CD4-positive, alpha-beta T cell treated with Interleukin-4 for 1 hour (primary cell): ENCODE measurements around the gene EEF1AKMT2.

ENCODE experiments used
- DNase-seq, 2 donors: peaks; one replicate each; pipeline ENCODE4 v3.0.0-alpha.2; 2020 to 2022

Gene EEF1AKMT2

DNA sequence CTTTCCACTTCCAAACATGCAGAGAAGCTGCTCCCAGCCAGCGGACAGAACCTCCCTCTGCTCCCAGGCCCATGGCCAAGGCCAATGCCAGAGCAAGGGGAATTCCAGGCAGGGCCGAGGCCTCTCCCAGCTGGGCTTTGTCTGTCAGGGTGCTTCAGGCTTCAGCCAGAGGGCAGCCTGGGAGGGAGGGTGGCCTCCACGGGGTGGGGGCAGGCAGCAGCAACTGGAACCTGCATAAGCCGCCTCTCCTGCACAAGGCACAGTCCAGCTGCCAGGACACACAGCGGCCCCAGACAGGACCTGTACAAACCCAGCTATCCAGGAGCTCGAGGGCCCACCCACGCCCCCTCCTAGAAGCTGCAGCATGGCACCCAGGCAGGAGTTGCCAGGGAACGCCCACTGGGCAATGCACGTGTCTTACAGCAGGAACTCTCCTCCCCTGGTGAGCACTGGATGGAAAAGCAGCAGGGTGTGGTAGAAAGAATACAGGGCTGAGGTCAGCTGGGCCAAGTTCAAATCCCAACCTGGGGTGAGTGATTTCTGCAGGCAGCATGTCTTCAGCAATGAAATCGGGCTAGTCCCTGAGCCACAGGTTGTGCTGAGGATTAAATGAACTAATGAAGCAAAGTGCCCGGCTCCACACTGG, 55.1 kb downstream of the EEF1AKMT2 start:
- DNase-seq, result no peak

DNA sequence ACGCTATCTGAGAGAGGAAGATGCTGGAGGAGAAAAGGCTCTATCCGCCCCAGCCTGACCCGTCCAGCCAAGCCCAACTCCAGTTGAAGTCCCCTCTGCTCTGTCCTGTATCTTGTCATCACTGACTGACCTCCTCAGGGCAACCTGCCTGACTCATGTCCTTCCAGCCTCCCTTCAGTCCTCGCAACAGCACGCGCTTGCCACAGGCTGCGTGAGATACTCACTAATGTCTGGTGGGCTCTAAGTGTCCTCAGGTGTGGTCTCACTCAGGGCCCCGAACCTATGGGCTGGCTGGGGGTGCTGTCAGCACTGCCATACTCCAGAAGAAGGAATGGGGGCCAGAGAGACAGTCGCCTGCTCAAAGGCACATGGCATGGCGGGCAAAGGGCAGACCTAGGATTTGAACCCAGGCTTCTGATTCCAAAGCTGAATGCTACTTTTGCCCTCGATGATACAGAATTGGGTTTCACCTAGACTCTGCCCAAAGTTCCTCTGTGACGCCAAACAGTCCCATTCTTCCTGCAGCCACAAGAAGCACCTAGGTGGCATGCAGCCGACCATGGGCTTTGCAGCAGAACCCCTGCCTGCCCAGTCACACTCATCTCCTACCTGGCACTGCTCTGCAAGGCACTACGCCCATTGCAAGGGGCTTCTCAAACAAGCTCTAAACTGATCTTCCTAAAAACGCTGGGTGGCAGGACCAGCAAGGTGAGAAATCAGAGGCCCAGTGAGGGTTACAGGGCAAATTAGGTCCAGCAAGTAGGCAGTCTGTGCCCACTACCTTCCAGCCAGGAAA, 56.0 kb downstream of the EEF1AKMT2 start:
- no peak for DNase-seq

DNA sequence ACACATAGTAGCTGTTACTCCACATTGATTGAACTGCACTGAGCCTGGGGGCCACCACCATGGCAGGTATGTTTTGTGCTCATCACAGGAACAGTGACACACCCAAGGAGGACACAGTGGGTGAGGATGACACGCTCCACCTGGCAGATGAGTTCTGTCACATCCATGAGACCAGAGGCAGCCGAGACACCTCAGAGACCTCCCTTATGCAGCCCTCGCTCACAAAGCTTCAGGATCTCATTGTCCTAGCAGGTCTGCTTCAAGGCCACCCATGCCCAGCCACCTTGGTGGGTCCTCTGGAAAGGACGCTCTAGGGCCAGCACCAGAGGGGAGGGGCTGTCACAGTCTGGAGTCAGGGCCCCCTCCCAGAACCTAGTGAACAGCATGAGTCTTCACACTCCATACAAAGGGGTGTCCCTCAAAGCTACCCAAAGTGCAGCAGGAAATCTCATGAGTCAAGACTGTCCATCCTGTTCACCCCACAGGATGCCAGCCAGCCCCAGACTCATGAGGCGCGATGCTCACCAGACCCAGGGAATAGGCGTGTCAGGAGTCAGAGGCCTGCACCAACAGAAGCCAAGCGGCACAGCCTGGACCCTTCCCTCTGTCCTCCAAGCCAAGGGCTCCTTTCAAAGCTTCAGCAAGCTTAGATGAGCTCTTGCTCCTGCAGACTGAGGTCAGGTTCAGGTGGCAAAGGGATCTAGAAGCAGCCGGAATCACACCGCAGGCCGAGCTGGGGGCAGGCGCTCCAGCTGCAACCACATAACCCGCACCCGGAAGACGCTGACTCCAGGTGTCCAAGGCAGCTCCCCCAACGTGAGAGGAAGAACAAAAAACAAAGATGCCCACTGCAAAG, 57.1 kb downstream of the EEF1AKMT2 start:
- DNase-seq, result peak in 1 of 2 donors; percentile 34

DNA sequence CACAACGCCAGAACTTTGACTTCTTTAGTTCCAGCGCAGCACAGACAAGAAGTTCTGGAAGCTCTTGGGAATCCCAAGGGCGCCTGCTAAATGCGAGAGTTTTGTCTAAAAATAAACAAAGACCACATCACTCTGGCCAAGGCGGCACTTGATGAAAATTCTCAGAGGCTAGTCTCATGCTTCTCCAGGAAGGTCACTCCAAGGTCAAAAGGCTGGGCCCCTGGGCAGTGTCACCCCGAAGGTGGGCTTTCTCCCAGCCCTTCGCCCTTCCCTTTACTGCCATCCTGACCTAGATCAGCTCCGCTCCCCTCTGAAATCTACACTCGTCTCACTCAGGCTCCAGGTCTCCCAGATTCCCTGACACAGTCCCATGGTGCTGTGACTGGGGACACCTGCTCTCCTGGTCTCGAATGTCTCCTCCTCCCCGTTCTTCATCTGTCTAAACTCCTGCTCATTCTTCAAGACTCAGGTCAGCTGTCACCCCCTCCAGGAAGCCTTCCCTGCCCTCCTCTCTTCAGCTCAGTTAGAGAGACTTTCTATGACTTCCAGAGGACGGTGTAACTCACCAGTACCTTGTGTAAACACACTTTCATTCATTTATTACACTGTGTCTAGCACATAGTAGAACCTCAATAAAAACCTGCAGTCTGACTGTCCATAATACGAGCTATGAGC, 58.0 kb downstream of the EEF1AKMT2 start:
- DNase-seq, result no peak

DNA sequence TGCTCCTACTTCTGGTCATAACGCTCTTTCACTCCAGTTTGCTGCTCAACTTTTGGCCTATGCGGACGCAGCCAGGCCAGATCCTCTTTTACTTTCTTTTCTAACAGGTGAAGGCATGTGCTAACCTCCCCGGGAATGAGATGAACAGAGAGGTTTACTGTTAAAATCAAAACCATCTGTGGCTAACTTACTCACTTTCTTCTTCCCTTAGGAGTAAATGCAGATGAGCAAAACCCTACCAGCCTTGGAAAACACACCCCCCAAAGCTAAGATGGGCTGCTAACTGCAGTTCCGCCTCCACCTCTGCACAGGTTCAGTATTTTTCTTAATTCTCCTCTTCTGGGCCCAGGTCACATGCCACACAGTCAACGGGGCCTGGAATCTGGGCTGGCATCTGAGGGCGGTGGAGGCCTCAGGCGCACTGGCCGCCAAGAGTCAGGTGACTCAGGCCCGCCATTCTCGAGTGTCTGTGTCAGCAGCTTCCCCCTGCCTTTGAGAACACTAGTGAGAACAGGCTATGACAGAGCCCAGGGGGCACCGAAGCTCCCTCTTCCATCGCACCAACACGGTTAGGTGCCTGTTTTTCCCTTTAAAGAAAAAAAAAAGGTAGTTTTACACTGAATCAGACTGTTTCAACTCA, 58.6 kb downstream of the EEF1AKMT2 start:
- peak in 1 of 2 donors; percentile 57 for DNase-seq

DNA sequence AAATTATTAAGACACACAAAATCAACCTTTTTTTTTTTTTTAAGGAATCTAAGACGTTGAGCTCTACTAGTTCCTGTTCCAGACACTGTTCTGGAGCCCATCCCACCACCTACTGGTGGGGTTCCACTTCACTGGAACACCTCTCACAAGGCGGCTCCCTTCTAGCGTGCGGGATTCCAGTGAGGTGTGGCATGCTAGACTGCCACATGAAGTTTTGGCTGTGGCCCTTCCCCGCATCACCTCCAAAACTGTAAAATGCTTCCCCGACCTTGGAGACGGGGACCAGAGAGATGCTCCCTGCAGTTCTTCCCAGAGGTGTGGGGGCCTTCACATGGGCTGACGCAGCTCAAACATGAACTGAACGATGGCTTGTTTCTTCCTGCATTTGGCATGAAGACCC, 60.1 kb downstream of the EEF1AKMT2 start:
- DNase-seq, result no peak

DNA sequence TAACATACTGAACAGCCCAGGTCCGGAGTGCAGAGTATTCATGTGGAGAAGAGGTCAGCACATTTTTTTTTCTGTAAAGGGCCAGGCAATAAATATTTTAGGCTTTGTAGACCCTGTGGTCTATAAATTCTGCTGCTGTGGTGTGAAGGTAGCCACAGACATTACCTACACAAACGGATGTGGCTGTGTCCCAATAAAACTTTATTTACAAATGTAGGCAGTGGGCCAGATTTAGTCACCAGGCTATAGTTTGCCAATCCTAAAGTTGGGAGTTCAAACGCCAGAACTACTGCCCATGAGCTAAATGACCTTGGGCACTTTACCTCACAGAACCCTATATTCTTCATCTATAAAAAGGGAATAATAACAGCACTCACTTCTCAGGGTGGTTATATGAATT, 60.9 kb downstream of the EEF1AKMT2 start:
- no peak for DNase-seq

DNA sequence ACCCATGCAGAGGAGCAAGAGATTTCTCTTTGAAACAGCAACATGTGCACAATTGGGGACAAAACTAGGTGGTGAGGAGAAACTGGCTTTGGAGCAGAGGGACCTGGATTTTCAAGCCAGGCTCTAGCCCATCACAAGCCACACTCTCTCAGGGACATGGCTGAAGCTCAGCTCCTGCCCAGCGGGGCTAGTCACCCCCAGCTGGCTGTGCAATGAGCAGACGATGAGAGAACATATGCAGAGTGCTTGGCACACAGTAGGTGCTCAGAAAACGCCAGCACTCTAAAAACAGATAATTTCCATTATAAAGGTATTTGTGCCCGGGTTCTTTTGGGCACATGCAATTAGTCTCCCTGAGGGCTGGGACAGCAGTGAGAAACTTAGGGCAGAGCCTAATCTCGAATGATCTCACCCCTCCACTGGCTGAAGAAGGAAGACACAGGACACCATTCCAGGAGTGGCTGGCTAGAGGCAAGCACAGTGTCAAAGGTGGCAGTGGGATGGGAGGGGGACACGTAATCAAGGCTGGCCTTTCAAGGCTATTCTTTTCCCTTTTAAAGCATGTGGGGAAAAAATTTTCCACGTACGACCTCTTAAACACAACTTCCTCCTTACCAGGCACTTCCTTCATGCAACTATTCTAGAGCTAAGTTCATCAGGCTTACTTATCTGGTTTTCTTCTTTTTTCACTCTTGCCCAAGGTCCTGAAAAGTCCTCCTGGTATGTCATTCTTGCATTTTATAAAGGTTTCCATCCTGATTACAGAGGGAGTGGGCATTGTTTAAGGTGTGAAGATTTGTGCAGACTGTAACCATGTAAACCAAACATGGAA, 62.6 kb downstream of the EEF1AKMT2 start:
- no peak for DNase-seq

DNA sequence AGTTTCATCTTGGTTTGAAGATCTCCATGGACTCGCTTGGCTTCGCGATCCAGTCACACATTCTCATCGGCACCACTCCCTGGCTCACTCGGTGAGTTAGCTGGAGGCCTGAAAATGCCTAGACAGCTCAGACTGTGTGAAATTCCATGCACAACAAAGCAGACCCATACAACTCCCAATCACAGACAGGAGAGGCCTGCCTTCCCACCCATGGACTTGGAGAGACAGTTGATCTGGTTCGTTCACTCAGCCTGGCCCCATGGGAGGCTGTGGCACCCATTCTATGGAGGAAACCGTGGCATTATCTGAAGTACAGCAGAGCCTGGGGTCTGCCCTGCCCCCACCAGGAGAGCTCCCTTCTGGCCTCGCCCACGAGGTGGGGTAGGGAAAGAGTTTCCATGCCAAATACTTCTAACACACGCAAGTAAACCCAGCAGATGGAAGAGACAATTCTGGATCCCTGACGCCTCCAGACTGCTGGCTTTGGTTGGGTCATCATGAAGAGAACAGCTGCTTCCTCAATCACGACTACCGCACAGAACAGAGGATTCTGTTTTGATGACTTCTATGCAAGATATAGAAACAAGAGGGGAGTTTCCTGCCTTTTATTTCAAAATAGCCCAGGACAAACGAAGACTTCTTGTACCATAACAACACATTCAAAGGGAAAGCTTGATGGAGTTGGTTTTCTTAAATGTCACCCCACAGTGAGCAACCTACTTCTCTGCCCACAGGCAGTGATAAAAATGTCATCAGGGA, 63.4 kb downstream of the EEF1AKMT2 start:
- peak in 1 of 2 donors; percentile 41 for DNase-seq

DNA sequence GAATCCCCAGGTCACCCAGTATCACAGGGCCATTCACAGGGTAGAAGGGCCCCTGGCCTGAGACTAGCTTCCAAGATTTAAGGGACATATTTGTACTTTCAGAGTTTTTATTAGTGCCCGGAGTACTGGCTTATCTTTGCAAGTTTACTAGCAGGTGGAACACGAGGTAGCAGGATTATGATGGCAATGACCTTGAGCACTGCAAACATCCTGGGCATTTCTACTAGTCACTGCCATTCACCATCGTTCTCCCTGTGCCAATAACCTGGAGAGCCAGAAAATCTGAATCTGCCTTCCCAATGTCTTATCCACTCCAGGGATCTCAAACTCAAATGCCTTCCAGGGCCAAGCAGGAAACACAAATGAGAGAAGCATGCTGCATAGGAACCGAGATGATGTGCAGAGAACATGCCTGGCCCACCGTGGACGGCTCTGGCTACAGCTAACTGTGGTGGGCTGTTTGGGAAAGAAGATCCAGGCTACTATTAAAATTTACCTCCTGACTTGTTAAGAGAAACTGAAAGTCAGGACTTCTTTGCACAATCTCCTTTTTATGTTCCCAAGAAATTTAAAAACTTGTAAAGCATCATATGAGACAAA, 64.2 kb downstream of the EEF1AKMT2 start:
- DNase-seq, result no peak

DNA sequence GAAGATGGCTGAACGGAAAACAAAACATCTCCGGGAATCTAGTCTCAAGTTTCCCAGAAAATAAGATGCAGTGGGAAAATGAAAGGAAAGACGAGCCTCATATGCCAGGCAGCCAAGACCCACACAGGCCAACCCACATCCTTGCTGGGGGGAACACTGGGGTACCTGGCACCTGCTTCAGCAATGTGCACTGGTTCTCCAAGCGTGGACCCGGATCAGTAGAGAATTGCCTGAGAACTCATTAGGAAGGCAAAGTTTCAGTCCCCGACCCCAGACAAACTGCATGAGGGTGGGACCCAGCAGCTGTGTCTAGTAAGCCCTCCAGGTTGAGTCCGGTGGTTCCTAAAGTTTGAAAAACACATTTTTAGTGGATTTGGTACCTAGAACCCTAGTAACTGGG, 65.9 kb downstream of the EEF1AKMT2 start:
- no peak for DNase-seq

DNA sequence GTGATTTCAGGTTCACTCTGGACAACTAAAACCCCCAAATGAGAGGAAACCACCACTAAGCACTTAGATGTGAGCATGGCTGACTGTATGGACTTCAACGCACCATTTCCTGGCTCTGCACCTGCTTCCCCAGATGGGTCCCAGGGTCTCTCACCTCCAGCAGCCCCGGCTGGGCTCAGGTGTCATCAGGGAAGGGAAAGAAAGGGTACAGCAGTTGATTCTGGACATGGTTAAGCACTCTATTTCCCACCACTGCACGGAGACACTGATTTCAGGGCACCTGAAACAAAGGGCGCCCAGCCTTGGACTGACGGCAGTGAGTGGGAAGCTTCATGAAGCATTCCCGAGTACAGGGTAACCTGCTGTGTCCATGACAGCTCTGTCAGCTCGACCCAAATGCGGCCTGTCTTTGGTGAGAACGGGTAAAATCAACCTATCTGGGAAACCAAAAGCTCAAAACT, 66.5 kb downstream of the EEF1AKMT2 start:
- DNase-seq, result no peak

DNA sequence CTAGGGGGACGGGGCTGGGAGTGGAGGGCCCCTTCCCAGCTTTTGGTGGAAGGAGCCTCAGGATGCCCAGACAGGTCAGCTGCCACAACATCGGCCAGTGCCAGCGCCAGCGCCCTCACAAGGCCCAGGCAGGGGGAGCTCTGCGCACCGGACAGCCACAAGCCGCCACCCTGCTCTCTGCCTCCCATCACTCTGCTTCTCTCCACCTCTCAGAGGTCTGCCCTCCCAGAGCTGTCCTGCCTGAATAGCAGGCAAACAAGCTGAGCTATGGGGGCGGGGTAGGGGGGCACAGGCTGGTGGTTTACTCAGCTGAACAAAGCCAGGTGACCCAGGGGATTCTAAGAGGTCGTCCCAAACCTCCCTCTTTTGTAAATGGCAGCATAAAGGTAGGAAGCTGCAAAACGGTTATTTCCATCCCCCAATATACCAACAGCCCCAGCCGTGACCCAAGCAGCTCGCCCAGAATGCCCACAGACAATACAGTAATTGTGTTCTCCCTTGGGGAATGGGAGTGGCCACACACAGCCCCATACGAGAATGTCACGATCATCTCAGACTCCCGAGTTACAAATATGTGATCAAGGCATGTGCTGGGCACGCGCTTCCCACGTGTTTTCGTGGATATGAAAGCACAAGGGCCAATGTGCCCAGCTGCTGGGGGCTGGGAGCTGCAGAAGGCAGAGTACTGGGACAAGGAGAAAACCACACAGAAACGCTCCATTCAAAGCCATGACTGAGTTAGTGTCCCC, 67.2 kb downstream of the EEF1AKMT2 start:
- DNase-seq, result peak in 1 of 2 donors; percentile 13

DNA sequence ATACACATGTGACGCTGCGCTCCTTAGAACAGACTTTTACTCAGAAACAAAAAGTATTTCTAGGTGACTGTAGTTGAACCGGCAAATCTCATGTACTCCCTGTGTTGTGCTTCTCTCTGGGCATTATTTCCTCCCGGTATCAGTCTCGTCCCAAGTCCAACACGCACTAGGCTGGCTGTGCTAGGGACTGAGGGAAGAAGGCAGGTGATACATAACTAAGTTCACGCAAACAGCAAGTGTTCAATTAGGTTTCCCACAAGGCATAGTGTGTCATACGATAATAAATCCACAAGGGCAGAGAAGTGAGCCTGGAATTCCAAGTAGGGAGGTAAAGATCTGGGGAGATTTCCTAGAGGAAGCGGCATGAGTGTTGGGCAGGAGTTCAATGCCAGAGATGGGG, 67.9 kb downstream of the EEF1AKMT2 start:
- no peak for DNase-seq

DNA sequence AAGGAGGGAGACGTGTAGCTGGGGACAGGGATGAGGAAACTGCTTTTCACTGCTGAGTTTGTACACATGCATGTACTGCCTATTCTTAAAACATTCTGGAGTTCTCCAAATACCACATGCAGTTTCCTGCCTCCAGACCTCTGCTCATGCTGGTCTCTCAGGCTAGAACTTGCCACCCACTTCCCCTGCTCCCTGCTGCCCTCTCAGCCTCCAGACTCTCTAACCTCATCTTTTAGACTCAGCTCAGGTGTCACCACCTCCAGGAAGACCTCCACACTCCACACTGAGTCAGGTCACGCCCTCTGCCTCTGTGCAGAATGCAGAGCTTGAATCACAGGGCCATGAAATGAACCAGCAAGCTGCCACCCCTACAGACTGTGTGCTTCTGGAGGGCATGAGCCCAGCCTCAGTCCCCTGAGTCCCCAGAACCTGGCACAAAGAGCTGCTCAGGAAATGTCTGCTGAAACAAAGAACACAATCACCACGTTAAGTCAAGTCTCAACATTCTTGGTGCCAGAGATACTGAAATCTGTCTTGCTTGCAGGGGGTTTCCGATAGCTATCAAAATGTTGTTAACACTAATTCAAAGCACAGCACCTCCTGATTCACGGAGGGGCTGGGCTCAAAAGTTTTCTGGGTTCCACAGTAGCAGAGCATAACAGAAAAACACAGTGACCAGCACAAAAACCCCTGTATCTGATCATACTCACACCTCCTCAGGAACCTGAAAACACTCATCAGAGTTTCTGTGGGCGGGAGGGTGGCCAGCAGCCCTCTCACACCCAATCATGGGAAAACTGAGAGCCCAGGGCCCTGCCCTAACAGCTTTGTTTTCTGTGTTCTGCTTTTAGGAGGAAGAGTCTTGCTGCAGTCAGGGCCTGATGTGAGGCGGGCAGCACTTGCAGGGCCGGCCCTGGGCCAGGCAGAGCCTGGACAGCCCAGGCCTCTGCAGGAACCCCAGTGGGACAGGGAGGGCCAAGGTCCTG, 68.6 kb downstream of the EEF1AKMT2 start:
- DNase-seq, result peak; percentile 58 to 75

DNA sequence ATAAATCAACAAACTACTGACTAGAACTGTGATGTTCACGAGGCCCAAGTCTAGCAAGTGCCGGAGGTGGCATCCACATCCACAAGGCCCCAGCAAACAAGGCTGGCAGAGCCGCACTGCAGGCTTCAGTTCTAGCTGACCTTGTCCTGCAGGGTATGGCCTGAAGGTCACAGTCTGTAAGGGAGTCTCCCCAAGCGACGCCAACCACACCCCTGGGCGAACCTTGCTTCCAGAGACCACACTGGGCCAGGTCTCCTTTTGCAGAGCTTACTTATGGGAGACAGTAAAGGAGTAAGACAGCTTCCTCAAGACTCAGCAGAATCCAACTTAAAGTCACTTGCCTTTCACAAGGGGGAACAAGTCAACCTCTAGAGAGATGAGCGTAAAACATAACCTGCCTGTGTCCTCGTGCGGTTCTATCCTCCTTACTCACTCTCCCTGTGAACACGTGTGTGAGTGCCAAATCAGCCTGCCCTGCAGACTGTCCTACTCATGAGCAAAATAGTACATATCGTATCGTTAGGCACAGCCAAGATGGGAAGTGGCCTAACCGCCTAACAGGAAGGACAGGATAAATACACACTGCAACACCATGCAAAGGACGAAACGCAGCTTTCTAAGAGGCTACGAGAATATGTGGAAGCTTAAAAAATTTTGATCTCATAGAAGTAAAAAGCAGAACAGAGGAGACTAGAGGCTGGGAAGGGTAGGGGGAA, 70.2 kb downstream of the EEF1AKMT2 start:
- peak in 1 of 2 donors; percentile 35 for DNase-seq

DNA sequence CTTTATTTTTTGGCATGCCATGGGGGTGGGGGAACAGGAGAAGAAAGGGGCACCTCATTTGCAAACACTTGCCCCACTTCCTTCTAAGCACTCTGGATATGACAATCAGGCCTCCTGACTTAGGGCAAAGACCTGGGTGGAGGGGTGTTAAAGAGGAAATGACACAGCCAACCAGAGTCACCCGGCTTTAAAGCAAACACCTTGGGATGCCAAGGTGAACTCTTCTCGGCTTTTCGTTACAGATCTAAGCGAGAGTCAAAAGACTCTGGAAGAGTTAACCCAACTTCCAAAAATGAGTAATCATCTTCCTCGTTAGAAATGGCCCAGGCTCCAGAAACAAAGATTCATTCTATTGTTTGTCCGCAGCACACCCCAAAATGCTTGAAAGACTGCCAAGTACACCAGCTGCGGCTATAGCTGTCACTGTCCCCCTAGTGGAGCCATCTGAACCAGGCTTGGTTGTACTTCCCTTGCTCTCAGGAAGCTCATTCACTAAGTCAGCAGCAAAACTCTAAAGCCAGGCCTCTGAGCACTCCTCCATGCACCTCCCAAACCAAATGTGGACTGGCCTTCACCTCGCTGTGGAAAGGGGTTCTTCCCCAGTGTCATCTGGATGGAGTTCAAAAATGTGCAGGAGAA, 72.4 kb downstream of the EEF1AKMT2 start:
- DNase-seq, result peak; percentile 80 to 84
